Stimulated activated CD4-positive, alpha-beta T cell treated with anti-CD3 and anti-CD28 coated beads, Interleukin-4, amount 100 ng/mL, for 4 hours (primary cell): Measurements from ENCODE around the gene RNASE1.
"Not testable (repeated sequence)": the region's sequence is repeated elsewhere in the genome, so short reads cannot be mapped to it uniquely, and the experiment has no call there.

Experiments
- DNase-seq, 2 experiments: peaks; one replicate each; pipeline ENCODE4 v3.0.0-alpha.2; 2020

Gene RNASE1

GRCh38 chr14:20802341-20803084 lies at the start of gene RNASE1:
TSS of gene RNASE1 (minus strand) at chr14:20802844. CDS start at chr14:20802068, 776 bp downstream.
- DNase-seq = no peak

GRCh38 chr14:20848955-20849570 lies 46.4 kb upstream of the RNASE1 start:
- no peak for DNase-seq

GRCh38 chr14:20848316-20848954 lies 45.8 kb upstream of the RNASE1 start:
- DNase-seq = no peak

GRCh38 chr14:20846560-20846959 lies 43.9 kb upstream of the RNASE1 start:
- DNase-seq = no peak

- no peak for DNase-seq
Observed at GRCh38 chr14:20841096-20841495, 38.5 kb upstream of the RNASE1 start.

- no peak for DNase-seq
Observed at GRCh38 chr14:20837831-20838230, 35.2 kb upstream of the RNASE1 start.

- no peak for DNase-seq
Observed at GRCh38 chr14:20836668-20837338, 34.2 kb upstream of the RNASE1 start.

GRCh38 chr14:20834899-20835298 lies 32.3 kb upstream of the RNASE1 start:
- no peak for DNase-seq

- no peak for DNase-seq
Observed at GRCh38 chr14:20830831-20831230, 28.2 kb upstream of the RNASE1 start.

GRCh38 chr14:20828024-20828694 lies 25.5 kb upstream of the RNASE1 start:
- not testable (repeated sequence) for DNase-seq

- DNase-seq = no peak
Observed at GRCh38 chr14:20827326-20827725, 24.7 kb upstream of the RNASE1 start.

- not testable (repeated sequence) for DNase-seq
Observed at GRCh38 chr14:20826666-20827065, 24.0 kb upstream of the RNASE1 start.

GRCh38 chr14:20823859-20824258 lies 21.2 kb upstream of the RNASE1 start:
- no peak for DNase-seq

- not testable (repeated sequence) for DNase-seq
Observed at GRCh38 chr14:20821521-20822108, 19.0 kb upstream of the RNASE1 start.

- no peak for DNase-seq
Observed at GRCh38 chr14:20820063-20820904, 17.6 kb upstream of the RNASE1 start.

- DNase-seq = no peak
Observed at GRCh38 chr14:20818861-20819260, 16.2 kb upstream of the RNASE1 start.

GRCh38 chr14:20815946-20816345 lies 13.3 kb upstream of the RNASE1 start:
- DNase-seq = not testable (repeated sequence)

- no peak for DNase-seq
Observed at GRCh38 chr14:20811986-20812975, 9.6 kb upstream of the RNASE1 start.

- DNase-seq = no peak
Observed at GRCh38 chr14:20809917-20810316, 7.3 kb upstream of the RNASE1 start.

GRCh38 chr14:20808162-20808483 lies 5.5 kb upstream of the RNASE1 start:
- DNase-seq = no peak
